ENCODE data around the gene SYNDIG1.

The SYNDIG1 gene

GRCh38 chr20:24572140-24572539 is 102.7 kb downstream of the SYNDIG1 start:
- no peak for DNase-seq

- DNase-seq = no peak
Measured at GRCh38 chr20:24572862-24573261, 103.4 kb downstream of the SYNDIG1 start.

GRCh38 chr20:24573557-24573956 is 104.1 kb downstream of the SYNDIG1 start:
- no peak for DNase-seq

GRCh38 chr20:24574307-24574706 is 104.9 kb downstream of the SYNDIG1 start:
- DNase-seq = no peak

GRCh38 chr20:24574797-24575196 is 105.4 kb downstream of the SYNDIG1 start:
- DNase-seq = no peak

GRCh38 chr20:24575811-24576210 is 106.4 kb downstream of the SYNDIG1 start:
- DNase-seq = no peak

- no peak for DNase-seq
Measured at GRCh38 chr20:24576447-24576846, 107.0 kb downstream of the SYNDIG1 start.

- DNase-seq = no peak
Measured at GRCh38 chr20:24577271-24577909, 108.0 kb downstream of the SYNDIG1 start.

- no peak for DNase-seq
Measured at GRCh38 chr20:24578567-24579415, 109.4 kb downstream of the SYNDIG1 start.

GRCh38 chr20:24579475-24579874 is 110.0 kb downstream of the SYNDIG1 start:
- DNase-seq = no peak

GRCh38 chr20:24580006-24580405 is 110.6 kb downstream of the SYNDIG1 start:
- DNase-seq = no peak

GRCh38 chr20:24580855-24581254 is 111.4 kb downstream of the SYNDIG1 start:
- DNase-seq = no peak

GRCh38 chr20:24581443-24582170 is 112.2 kb downstream of the SYNDIG1 start:
- DNase-seq = no peak

GRCh38 chr20:24582373-24583168 is 113.1 kb downstream of the SYNDIG1 start:
- DNase-seq = no peak

- DNase-seq = no peak
Measured at GRCh38 chr20:24583169-24583792, 113.9 kb downstream of the SYNDIG1 start.

- DNase-seq = no peak
Measured at GRCh38 chr20:24584078-24584477, 114.6 kb downstream of the SYNDIG1 start.

GRCh38 chr20:24584538-24585356 is 115.3 kb downstream of the SYNDIG1 start:
- DNase-seq = no peak

- DNase-seq = no peak
Measured at GRCh38 chr20:24585796-24586522, 116.5 kb downstream of the SYNDIG1 start.

GRCh38 chr20:24586523-24586840 is 117.1 kb downstream of the SYNDIG1 start:
- no peak for DNase-seq

- DNase-seq = no peak
Measured at GRCh38 chr20:24587384-24588046, 118.1 kb downstream of the SYNDIG1 start.

All from bone marrow (tissue), 2 donors.